ENCODE measurements around the gene EFS.

EFS gene

DNA sequence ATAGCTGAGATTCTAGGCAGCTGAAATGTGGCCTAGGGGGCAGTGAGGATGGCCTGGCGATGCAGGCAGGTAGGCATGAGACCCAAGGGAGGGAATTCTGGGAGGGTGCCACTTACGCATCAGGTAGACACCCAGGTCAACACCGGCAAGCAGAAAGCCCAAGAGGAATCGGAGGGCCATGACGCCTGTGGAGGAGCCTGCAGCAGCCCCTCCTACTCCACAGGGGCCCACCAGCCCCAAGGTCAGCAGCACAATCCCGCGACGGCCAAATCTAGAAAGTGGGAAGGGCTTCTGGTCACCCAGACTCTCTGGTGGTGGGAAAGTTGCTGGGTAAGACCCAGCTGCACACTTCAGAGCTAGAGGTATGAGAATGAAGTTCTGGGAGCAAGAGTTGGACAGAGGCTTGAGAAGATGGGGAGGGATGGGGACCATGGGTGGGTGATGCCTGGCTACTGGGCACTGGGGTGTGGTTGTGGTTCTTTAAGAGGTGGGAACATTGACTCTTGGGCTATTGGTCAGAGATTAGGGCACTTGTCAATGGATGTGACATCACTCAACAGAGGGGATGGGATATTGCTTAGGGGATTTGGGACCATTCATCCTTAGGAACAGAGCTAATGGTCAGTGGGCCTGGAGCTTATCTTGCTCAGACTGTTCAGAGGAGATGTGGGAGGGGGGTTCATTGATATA is 15.7 kb downstream of the EFS start:
- DNase-seq: peak in 2 of 42 donors; percentile 20 to 27
- intact Hi-C loops (cut with DNase I): loop anchor here (10.0 kb wide), 1 partner anchor 96 kb away; no protein-coding TSS in a partner anchor

DNA sequence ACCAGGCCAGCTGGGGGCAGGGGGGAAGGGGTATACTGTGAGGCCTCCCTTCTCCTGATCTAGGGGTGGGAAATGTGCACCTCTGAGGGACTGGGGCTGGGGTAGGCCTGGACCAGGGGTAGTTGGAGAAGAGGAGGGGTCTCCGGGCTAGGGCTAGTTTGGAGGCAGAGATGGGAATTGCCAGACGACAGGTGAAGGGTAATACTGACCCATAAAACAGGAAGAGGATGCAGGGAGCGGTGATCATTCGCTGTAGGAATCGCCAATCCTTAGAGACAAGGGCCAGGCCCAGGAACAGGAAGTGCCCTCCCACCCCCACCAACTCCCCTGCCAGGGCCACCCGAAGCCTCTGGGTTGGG is 16.7 kb downstream of the EFS start:
- intact Hi-C loops (cut with DNase I): loop anchor here (10.0 kb wide), 1 partner anchor 97 kb away; no protein-coding TSS in a partner anchor
- DNase-seq: peak in 2 of 42 donors; percentile 20 to 31

- intact Hi-C loops (cut with DNase I): loop anchor here (10.0 kb wide), 1 partner anchor 97 kb away; no protein-coding TSS in a partner anchor
- DNase-seq: peak in 2 of 42 donors; percentile 25 to 37
Measured at GRCh38 chr14:23347406-23348296, 17.3 kb downstream of the EFS start.

GRCh38 chr14:23346693-23347405 is 18.1 kb downstream of the EFS start:
- peak in 2 of 42 donors; percentile 25 to 41 for DNase-seq
- intact Hi-C loops (cut with DNase I): loop anchor here (10.0 kb wide), 1 partner anchor 98 kb away; no protein-coding TSS in a partner anchor

- DNase-seq: peak in 3 of 42 donors; percentile 16 to 44 (median 25)
- intact Hi-C loops (cut with DNase I): loop anchor here (10.0 kb wide), 1 partner anchor 99 kb away; no protein-coding TSS in a partner anchor
Measured at GRCh38 chr14:23345987-23346692, 18.8 kb downstream of the EFS start.

GRCh38 chr14:23344481-23344880 is 20.5 kb downstream of the EFS start:
- intact Hi-C loops (cut with DNase I): loop anchor here (10.0 kb wide), 1 partner anchor 100 kb away; no protein-coding TSS in a partner anchor
- DNase-seq: peak in 2 of 42 donors; percentile 12 to 39

- no peak for DNase-seq
- intact Hi-C loops (cut with DNase I): loop anchor here (10.0 kb wide), 1 partner anchor 105 kb away; no protein-coding TSS in a partner anchor
Measured at GRCh38 chr14:23339506-23340268, 25.3 kb downstream of the EFS start.

- intact Hi-C loops (cut with DNase I): no loop called here
- peak in 1 of 42 donors; percentile 22 for DNase-seq
Measured at GRCh38 chr14:23335623-23336022, 29.3 kb downstream of the EFS start.

GRCh38 chr14:23327947-23328744 is 36.8 kb downstream of the EFS start:
- intact Hi-C loops (cut with DNase I): loop anchor here (2.0 to 10.0 kb wide), 2 partner anchors 53 to 227 kb away; partner anchors contain the start of genes THTPA and ZFHX2
- peak in 40 of 42 donors; percentile 68 to 94 (median 82) for DNase-seq

- peak in 1 of 42 donors; percentile 40 for DNase-seq
- intact Hi-C loops (cut with DNase I): loop anchor here (10.0 kb wide), 1 partner anchor 228 kb away; the partner anchor contains the start of genes THTPA and ZFHX2
Measured at GRCh38 chr14:23326491-23327332, 38.3 kb downstream of the EFS start.

- DNase-seq: peak in 1 of 42 donors; percentile 36
- intact Hi-C loops (cut with DNase I): loop anchor here (10.0 kb wide), 1 partner anchor 229 kb away; the partner anchor contains the start of genes THTPA and ZFHX2
Measured at GRCh38 chr14:23325746-23326145, 39.2 kb downstream of the EFS start.

- intact Hi-C loops (cut with DNase I): loop anchor here (5.0 to 10.0 kb wide), 3 partner anchors 37 to 230 kb away; partner anchors contain the start of genes NGDN, THTPA and ZFHX2
- DNase-seq: peak in 1 of 42 donors; percentile 34
Measured at GRCh38 chr14:23324993-23325392, 40.0 kb downstream of the EFS start.

- peak in 1 of 42 donors; percentile 24 for DNase-seq
- intact Hi-C loops (cut with DNase I): loop anchor here (5.0 to 10.0 kb wide), 3 partner anchors 38 to 230 kb away; partner anchors contain the start of genes NGDN, THTPA and ZFHX2
Measured at GRCh38 chr14:23324455-23324846, 40.5 kb downstream of the EFS start.

DNA sequence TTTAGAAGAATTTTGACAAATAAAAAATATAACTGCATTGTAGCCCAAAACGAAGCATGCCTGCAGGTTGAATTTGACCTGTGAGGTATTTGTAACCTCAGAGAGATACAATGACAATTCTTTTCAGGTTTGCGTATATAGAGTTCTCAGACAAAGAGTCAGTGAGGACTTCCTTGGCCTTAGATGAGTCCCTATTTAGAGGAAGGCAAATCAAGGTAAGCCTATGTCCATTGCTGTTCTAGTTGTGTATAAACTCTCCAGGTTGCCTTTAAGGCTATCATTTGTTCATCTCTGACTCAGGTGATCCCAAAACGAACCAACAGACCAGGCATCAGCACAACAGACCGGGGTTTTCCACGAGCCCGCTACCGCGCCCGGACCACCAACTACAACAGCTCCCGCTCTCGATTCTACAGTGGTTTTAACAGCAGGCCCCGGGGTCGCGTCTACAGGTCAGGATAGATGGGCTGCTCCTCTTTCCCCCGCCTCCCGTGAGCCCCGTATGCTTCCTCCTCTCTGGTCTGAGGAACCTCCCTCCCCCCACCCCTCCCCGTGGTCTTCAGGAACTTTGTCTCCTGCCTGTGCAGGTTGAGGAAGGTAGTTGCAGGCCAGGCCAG is 41.0 kb downstream of the EFS start:
- DNase-seq: peak in 1 of 42 donors; percentile 33
- intact Hi-C loops (cut with DNase I): loop anchor here (5.0 to 10.0 kb wide), 3 partner anchors 38 to 231 kb away; partner anchors contain the start of genes NGDN, THTPA and ZFHX2
